D721Med (cell line): ENCODE results near the gene LURAP1L.
"Not testable (repeated sequence)": the region's sequence is repeated elsewhere in the genome, so short reads cannot be mapped to it uniquely, and the experiment has no call there.

Experiments
- DNase-seq: peaks from one replicate; pipeline ENCODE4 v3.0.0; 2011; ENCODE audit warnings: low spot score; ENCODE audit not compliant: insufficient read length
- FAIRE-seq: peaks from 2 replicates; lab custom pipeline; 2011; peaks lifted over from hg19 to GRCh38; lab: Jason Lieb, UNC
- TF ChIP-seq, protein P1 (sequence below): IDR thresholded peaks from 2 replicates; pipeline ENCODE4 v1.5.1; 2012; ENCODE audit warnings: mild to moderate bottlenecking, control low read depth; ENCODE audit not compliant: insufficient read depth; ENCODE audit errors: missing control alignments

Gene LURAP1L

DNA sequence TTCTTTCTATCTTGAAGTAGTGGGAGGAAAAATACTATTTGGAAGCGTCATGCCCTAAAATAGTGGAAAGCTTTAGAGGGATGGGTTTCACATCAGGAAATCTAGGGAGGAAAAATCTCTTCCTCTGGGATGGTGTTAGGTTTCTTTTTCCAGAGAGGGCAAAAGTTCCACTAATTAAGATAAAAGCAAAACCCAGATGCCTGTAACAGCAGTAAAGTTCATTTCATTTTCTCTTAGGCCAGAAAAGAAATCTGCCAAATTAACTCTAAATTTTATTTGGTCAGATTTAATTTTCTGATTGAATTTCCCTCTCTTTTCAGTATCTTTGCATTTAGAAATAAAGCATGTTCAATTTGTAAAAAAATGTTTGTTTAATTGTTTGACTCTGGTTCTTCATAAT lies 88.8 kb downstream of the LURAP1L start:
- no peak for FAIRE-seq
- TF ChIP-seq, protein P1, sequence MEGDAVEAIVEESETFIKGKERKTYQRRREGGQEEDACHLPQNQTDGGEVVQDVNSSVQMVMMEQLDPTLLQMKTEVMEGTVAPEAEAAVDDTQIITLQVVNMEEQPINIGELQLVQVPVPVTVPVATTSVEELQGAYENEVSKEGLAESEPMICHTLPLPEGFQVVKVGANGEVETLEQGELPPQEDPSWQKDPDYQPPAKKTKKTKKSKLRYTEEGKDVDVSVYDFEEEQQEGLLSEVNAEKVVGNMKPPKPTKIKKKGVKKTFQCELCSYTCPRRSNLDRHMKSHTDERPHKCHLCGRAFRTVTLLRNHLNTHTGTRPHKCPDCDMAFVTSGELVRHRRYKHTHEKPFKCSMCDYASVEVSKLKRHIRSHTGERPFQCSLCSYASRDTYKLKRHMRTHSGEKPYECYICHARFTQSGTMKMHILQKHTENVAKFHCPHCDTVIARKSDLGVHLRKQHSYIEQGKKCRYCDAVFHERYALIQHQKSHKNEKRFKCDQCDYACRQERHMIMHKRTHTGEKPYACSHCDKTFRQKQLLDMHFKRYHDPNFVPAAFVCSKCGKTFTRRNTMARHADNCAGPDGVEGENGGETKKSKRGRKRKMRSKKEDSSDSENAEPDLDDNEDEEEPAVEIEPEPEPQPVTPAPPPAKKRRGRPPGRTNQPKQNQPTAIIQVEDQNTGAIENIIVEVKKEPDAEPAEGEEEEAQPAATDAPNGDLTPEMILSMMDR = no peak
- no peak for DNase-seq

DNA sequence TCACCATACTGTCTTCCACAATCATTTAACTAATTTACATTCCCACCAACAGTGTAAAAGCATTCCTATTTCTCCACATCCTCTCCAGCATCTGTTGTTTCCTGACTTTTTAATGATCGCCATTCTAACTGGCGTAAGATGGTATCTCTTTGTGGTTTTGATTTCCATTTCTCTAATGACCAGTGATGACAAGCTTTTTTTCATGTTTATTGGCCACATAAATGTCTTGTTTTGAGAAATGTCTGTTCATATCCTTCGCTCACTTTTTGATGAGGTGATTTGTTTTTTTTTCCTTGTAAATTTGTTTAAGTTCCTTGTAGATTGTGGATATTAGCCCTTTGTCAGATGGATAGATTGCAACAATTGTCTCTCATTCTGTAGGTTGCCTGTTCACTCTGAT lies 90.6 kb downstream of the LURAP1L start:
- DNase-seq, FAIRE-seq: not testable (repeated sequence)
